Measurements from ENCODE around the gene ZNF582. TPM values are rescaled to one million over a fixed set of nuclear protein-coding genes. Genes with fewer than 3 reads are reported as not detected.

The ZNF582 gene
- total and polyA plus RNA-seq, 2 donors (not counting 3 experiments of a cell fraction or from before 2014, with no cell fraction given) = 2.5 to 2.9 TPM

GRCh38 chr19:56423985-56424353, 30.6 kb upstream of the ZNF582 start:
- Histone ChIP-seq H3K36me3 (ENCODE audit: control insufficient read depth in 2 of 2, extremely low read depth in 1 of 2, insufficient read depth in 2 of 2, low read length in 2 of 2) (peaks cover 0 to 5% of the 10 kb centered on the region in 2 experiments), H3K27me3 (ENCODE audit: control insufficient read depth in 2 of 2, insufficient read depth in 2 of 2, low read length in 2 of 2) (no peaks in the 10 kb centered on the region), H3K4me1 (ENCODE audit: control insufficient read depth, extremely low read depth, insufficient read depth, low read length) (no peaks in the 10 kb centered on the region), H3K9me1 (replicated peaks; ENCODE audit: control insufficient read depth, extremely low read depth, insufficient read depth, low read length) (no peaks in the 10 kb centered on the region), H3K4me2 (ENCODE audit: insufficient read depth, low read length) (no peak overlapping the region), H3K4me3 (replicated peaks in 1 of 3; ENCODE audit: insufficient read depth in 1 of 3, low read depth in 1 of 3, low read length in 3 of 3) (no peak overlapping the region), H3K9me3 (replicated peaks; ENCODE audit: control insufficient read depth, insufficient read depth, low read length) (peaks cover 28% of the 10 kb centered on the region), H3K9ac (replicated peaks; ENCODE audit: extremely low read depth, insufficient read depth, low read length) (no peak overlapping the region), H4K20me1 (replicated peaks; ENCODE audit: control insufficient read depth, extremely low read depth, insufficient read depth, low read length) (no peaks in the 10 kb centered on the region), H3K27ac (ENCODE audit: insufficient read depth, low read depth, low read length) (no peak overlapping the region), H2AFZ (ENCODE audit: low read depth, low read length) (no peak overlapping the region), H3K79me2 (ENCODE audit: control insufficient read depth, insufficient read depth, low read length) (no peaks in the 10 kb centered on the region)
- FAIRE-seq (no peak), DNase-seq (ENCODE audit: low read depth, low spot score) (no peak)
- CTCF ChIA-PET = no interaction called here
- no TSS peak for BruUV-seq (replicated peaks)
- intact Hi-C loops (cut with micrococcal nuclease) (no loop called here), dilution Hi-C loops (cut with MboI; ENCODE audit: extremely low pct_ligation_motif_present, low sequenced_read_pairs) (no loop called here)
- TF ChIP-seq GATA2 (IDR thresholded peaks at IDR 0.05; ENCODE audit: insufficient read depth, insufficient read length, low read depth, low read length) = no peak
- POLR2A ChIA-PET = no interaction called here

GRCh38 chr19:56423276-56423984, 30.1 kb upstream of the ZNF582 start:
- Histone ChIP-seq H3K4me2 (ENCODE audit: insufficient read depth, low read length) (no peak overlapping the region), H3K79me2 (ENCODE audit: control insufficient read depth, insufficient read depth, low read length) (no peaks in the 10 kb centered on the region), H3K4me3 (replicated peaks in 1 of 3; ENCODE audit: insufficient read depth in 1 of 3, low read depth in 1 of 3, low read length in 3 of 3) (no peak overlapping the region), H3K27ac (ENCODE audit: insufficient read depth, low read depth, low read length) (no peak overlapping the region), H3K4me1 (ENCODE audit: control insufficient read depth, extremely low read depth, insufficient read depth, low read length) (no peaks in the 10 kb centered on the region), H3K9me1 (replicated peaks; ENCODE audit: control insufficient read depth, extremely low read depth, insufficient read depth, low read length) (no peaks in the 10 kb centered on the region), H3K9ac (replicated peaks; ENCODE audit: extremely low read depth, insufficient read depth, low read length) (no peak overlapping the region), H3K9me3 (replicated peaks; ENCODE audit: control insufficient read depth, insufficient read depth, low read length) (peaks cover 28% of the 10 kb centered on the region), H2AFZ (ENCODE audit: low read depth, low read length) (no peak overlapping the region), H3K27me3 (ENCODE audit: control insufficient read depth in 2 of 2, insufficient read depth in 2 of 2, low read length in 2 of 2) (no peaks in the 10 kb centered on the region), H4K20me1 (replicated peaks; ENCODE audit: control insufficient read depth, extremely low read depth, insufficient read depth, low read length) (no peaks in the 10 kb centered on the region), H3K36me3 (ENCODE audit: control insufficient read depth in 2 of 2, extremely low read depth in 1 of 2, insufficient read depth in 2 of 2, low read length in 2 of 2) (peaks cover 0 to 5% of the 10 kb centered on the region in 2 experiments)
- FAIRE-seq (no peak), DNase-seq (ENCODE audit: low read depth, low spot score) (no peak)
- no TSS peak for BruUV-seq (replicated peaks)
- dilution Hi-C loops (cut with MboI; ENCODE audit: extremely low pct_ligation_motif_present, low sequenced_read_pairs) = no loop called here
- intact Hi-C loops (cut with micrococcal nuclease) = no loop called here
- POLR2A ChIA-PET = no interaction called here
- CTCF ChIA-PET = no interaction called here
- TF ChIP-seq MAX (IDR thresholded peaks at IDR 0.05; ENCODE audit: insufficient read depth, insufficient read length) = no peak
- no peak for TF ChIP-seq POLR2A (IDR thresholded peaks at IDR 0.05; ENCODE audit: low read depth, low read length)
- TF ChIP-seq EZH2 (IDR thresholded peaks at IDR 0.05; ENCODE audit: borderline replicate concordance, low read depth, low read length, severe bottlenecking) = no peak
- no peak for TF ChIP-seq JUN (IDR thresholded peaks at IDR 0.05; ENCODE audit: borderline replicate concordance, insufficient read depth, insufficient read length, low read depth)
- TF ChIP-seq GATA2 (IDR thresholded peaks at IDR 0.05; ENCODE audit: insufficient read depth, insufficient read length, low read depth, low read length) = no peak
- TF ChIP-seq FOS (IDR thresholded peaks at IDR 0.05; ENCODE audit: borderline replicate concordance, insufficient read depth, low read length) = no peak
- TF ChIP-seq POLR2AphosphoS5 (IDR thresholded peaks at IDR 0.05; ENCODE audit: insufficient read depth, low read depth, low read length) = no peak
- TF ChIP-seq CTCF (IDR thresholded peaks at IDR 0.05; ENCODE audit: extremely low read depth in 1 of 2, insufficient read depth in 1 of 2, low read depth in 1 of 2, low read length in 2 of 2) = no peak
- no peak for TF ChIP-seq MYC (IDR thresholded peaks at IDR 0.05; ENCODE audit: low read depth, low read length)

All from endothelial cell of umbilical vein (primary cell).